SK-N-SH (cell line): Measurements from ENCODE around the gene GMPR2.

ENCODE experiments used
- EP300 ChIP-seq, 2 experiments: IDR thresholded peaks; 2 replicates each; pipeline versions ENCODE4 v1.4.0 to v1.6.1; 2012; ENCODE audit warnings: borderline replicate concordance in 1 of 2, low read depth in 1 of 2, low read length in 1 of 2
- FOSL2 ChIP-seq: IDR thresholded peaks from 2 replicates; pipeline ENCODE4 v1.4.0; 2012; ENCODE audit warnings: low read depth, mild to moderate bottlenecking, moderate library complexity, borderline replicate concordance
- GATA2 ChIP-seq: sonication (generic); formaldehyde crosslinking; IDR thresholded peaks from 2 replicates; pipeline ENCODE4 v1.5.0; 2020; ENCODE audit warnings: mild to moderate bottlenecking, missing genetic modification reagents
- RAD21 ChIP-seq: IDR thresholded peaks from 2 replicates; pipeline ENCODE4 v1.6.1; 2012; ENCODE audit warnings: mild to moderate bottlenecking, low read length
- TAF1 ChIP-seq: IDR thresholded peaks from 2 replicates; pipeline ENCODE4 v1.6.1; 2012; ENCODE audit warnings: low read depth, mild to moderate bottlenecking, low read length, moderate library complexity, borderline replicate concordance
- TF ChIP-seq, protein P1 (sequence below): fragments of 200-600 bp; sonication (generic); IDR thresholded peaks from 2 replicates; pipeline ENCODE4 v1.6.1; 2017; ENCODE audit warnings: antibody characterized with exemption, mild to moderate bottlenecking, moderate library complexity
- TF ChIP-seq, protein P2 (sequence below): IDR thresholded peaks from 2 replicates; pipeline ENCODE4 v1.4.0; 2012; ENCODE audit warnings: low read depth

DNA sequence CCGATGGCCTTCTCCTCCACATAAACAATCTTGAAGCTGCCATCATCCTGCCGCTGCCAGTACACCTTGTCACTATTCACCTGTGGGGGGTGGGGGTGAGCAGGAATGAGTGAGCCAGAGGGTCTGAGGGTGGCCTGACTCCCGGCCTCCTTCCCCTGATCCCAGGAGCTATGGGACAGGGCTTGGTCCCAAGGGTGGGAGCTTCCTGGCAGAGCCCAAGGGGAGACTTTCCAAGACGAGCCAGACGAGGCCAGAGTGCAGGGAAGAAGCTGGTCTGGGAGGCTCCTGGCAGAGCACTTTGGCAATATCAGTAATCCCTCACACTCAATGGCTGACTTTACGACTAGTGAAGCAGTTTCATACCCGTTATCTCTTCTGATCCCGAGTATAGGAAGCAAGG lies 22.7 kb downstream of the GMPR2 start:
- TF ChIP-seq EP300 (IDR thresholded peaks at IDR 0.05; ENCODE audit: borderline replicate concordance in 1 of 2, low read depth in 1 of 2, low read length in 1 of 2) = no peak
- TF ChIP-seq GATA2 (CRISPR knock-in tag) = no peak
- TF ChIP-seq, protein P1, sequence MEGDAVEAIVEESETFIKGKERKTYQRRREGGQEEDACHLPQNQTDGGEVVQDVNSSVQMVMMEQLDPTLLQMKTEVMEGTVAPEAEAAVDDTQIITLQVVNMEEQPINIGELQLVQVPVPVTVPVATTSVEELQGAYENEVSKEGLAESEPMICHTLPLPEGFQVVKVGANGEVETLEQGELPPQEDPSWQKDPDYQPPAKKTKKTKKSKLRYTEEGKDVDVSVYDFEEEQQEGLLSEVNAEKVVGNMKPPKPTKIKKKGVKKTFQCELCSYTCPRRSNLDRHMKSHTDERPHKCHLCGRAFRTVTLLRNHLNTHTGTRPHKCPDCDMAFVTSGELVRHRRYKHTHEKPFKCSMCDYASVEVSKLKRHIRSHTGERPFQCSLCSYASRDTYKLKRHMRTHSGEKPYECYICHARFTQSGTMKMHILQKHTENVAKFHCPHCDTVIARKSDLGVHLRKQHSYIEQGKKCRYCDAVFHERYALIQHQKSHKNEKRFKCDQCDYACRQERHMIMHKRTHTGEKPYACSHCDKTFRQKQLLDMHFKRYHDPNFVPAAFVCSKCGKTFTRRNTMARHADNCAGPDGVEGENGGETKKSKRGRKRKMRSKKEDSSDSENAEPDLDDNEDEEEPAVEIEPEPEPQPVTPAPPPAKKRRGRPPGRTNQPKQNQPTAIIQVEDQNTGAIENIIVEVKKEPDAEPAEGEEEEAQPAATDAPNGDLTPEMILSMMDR = no peak
- TF ChIP-seq, protein P2, sequence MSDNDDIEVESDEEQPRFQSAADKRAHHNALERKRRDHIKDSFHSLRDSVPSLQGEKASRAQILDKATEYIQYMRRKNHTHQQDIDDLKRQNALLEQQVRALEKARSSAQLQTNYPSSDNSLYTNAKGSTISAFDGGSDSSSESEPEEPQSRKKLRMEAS = no peak
- no peak for TF ChIP-seq RAD21
- no peak for TF ChIP-seq TAF1
- no peak for TF ChIP-seq FOSL2
